Activated CD8-positive, alpha-beta memory T cell treated with anti-CD3 and anti-CD28 coated beads, Interleukin-2, amount 50 U/mL, for 4 hours (primary cell): Measurements from ENCODE around the gene MAGEA9.
"Not testable (repeated sequence)": the region's sequence is repeated elsewhere in the genome, so short reads cannot be mapped to it uniquely, and the experiment has no call there.

Experiments
- DNase-seq: peaks from one replicate; pipeline ENCODE4 v3.0.0-alpha.2; 2020

The MAGEA9 gene

GRCh38 chrX:149818652-149819051 lies 36.9 kb downstream of the MAGEA9 start:
- no peak for DNase-seq

GRCh38 chrX:149819371-149819770 lies 37.6 kb downstream of the MAGEA9 start:
- DNase-seq = no peak

- DNase-seq = peak; percentile 57
Measured at GRCh38 chrX:149825424-149825823, 43.7 kb downstream of the MAGEA9 start.

GRCh38 chrX:149827254-149827653 lies 45.5 kb downstream of the MAGEA9 start:
- DNase-seq = no peak

GRCh38 chrX:149829751-149830191 lies 48.0 kb downstream of the MAGEA9 start:
- DNase-seq = no peak

GRCh38 chrX:149830192-149830873 lies 48.6 kb downstream of the MAGEA9 start:
- DNase-seq = no peak

- DNase-seq = no peak
Measured at GRCh38 chrX:149831473-149831872, 49.7 kb downstream of the MAGEA9 start.

GRCh38 chrX:149836728-149837127 lies 55.0 kb downstream of the MAGEA9 start:
- not testable (repeated sequence) for DNase-seq

GRCh38 chrX:149837167-149837566 lies 55.4 kb downstream of the MAGEA9 start:
- DNase-seq = no peak
